Measurements from ENCODE around the gene PIGR.

PIGR gene

DNA sequence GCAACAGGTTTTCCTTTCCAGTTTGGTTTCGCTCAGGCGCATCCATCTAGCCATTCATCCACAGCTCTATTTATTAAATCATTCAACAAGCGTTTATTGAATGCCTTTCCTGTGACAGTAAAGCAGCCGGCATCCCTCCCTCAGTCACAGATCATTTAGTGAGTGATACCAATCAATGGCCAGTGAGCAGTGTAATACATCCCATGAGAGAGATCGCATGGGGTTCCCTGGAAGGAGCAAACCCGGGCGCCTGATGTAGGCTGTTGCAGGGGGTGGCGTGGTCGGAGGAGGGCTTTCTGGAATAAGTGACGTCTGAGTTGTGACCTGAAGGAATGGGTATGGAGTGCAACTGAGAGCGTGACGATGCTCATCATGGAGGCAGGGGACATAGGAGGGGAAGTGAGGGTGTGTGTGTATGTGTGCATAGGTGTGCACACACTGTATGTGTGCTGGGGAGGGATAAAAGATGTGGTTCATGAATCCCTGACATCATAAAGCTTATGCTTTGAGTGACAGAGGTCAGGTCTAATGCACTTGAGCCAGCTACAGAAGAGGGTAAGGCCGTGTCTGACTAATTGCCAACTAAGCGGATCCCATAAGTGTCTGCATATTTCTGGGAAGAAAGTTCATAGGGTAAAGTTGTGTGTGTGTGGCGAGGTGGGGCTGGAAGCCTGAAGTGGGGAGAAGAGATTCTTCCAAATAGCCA lies 31.1 kb downstream of the PIGR start (continued):
- TF ChIP-seq, protein P1, sequence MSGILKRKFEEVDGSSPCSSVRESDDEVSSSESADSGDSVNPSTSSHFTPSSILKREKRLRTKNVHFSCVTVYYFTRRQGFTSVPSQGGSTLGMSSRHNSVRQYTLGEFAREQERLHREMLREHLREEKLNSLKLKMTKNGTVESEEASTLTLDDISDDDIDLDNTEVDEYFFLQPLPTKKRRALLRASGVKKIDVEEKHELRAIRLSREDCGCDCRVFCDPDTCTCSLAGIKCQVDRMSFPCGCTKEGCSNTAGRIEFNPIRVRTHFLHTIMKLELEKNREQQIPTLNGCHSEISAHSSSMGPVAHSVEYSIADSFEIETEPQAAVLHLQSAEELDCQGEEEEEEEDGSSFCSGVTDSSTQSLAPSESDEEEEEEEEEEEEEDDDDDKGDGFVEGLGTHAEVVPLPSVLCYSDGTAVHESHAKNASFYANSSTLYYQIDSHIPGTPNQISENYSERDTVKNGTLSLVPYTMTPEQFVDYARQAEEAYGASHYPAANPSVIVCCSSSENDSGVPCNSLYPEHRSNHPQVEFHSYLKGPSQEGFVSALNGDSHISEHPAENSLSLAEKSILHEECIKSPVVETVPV (CRISPR knock-in tag; IDR thresholded peaks at IDR 0.05), result no peak
- TF ChIP-seq PPARA (CRISPR knock-in tag; IDR thresholded peaks at IDR 0.05; ENCODE audit: borderline replicate concordance) (no peak), RARB (CRISPR knock-in tag; IDR thresholded peaks at IDR 0.05) (no peak), CREB5 (CRISPR knock-in tag; IDR thresholded peaks at IDR 0.05; ENCODE audit: low read depth) (no peak), ESRRG (CRISPR knock-in tag; IDR thresholded peaks at IDR 0.05) (no peak), CSDC2 (CRISPR knock-in tag; IDR thresholded peaks at IDR 0.05) (no peak), ZFP3 (CRISPR knock-in tag; IDR thresholded peaks at IDR 0.05) (no peak), ARNTL (CRISPR knock-in tag; IDR thresholded peaks at IDR 0.05; ENCODE audit: borderline replicate concordance, low read depth) (no peak)
- TF ChIP-seq, protein P2, sequence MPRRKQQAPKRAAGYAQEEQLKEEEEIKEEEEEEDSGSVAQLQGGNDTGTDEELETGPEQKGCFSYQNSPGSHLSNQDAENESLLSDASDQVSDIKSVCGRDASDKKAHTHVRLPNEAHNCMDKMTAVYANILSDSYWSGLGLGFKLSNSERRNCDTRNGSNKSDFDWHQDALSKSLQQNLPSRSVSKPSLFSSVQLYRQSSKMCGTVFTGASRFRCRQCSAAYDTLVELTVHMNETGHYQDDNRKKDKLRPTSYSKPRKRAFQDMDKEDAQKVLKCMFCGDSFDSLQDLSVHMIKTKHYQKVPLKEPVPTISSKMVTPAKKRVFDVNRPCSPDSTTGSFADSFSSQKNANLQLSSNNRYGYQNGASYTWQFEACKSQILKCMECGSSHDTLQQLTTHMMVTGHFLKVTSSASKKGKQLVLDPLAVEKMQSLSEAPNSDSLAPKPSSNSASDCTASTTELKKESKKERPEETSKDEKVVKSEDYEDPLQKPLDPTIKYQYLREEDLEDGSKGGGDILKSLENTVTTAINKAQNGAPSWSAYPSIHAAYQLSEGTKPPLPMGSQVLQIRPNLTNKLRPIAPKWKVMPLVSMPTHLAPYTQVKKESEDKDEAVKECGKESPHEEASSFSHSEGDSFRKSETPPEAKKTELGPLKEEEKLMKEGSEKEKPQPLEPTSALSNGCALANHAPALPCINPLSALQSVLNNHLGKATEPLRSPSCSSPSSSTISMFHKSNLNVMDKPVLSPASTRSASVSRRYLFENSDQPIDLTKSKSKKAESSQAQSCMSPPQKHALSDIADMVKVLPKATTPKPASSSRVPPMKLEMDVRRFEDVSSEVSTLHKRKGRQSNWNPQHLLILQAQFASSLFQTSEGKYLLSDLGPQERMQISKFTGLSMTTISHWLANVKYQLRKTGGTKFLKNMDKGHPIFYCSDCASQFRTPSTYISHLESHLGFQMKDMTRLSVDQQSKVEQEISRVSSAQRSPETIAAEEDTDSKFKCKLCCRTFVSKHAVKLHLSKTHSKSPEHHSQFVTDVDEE (CRISPR knock-in tag; IDR thresholded peaks at IDR 0.05), result no peak

DNA sequence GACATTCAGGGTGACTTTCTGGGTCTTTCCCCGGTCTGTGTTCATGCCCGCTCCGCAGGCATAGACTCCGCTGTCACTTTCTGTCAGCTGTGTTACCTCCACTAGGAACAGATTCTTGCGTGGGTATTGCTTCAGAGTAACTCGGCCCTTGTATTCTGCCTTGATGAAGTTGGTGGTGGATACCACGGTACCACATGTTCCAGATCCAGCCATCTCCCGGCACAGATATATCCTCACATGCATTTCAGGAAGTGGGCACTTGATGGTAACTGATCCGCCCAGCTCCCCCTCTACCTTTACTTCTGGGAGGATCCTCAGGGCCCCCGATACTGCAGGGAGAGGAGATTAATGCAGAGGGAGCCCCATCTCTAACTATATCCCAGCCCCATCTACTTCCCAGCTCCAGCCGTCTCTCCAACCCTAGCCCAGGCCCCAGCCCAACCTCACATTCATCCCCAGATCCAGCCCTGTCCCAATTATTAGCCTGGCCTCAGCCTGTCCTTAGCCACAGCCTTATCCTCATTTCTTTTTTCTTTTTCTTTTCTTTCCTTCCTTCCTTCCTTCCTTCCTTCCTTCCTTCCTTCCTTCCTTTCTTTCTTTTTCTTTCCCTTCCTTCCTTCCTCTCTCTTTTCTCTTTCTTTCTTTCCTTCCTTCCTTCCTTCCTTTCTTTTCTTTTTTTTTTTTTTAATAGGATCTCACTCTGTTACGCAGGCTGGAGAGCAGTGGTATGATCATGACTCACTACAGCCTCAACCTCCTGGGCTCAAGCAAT lies 32.3 kb downstream of the PIGR start:
- ATAC-seq, result no peak
- TF ChIP-seq CREB5 (CRISPR knock-in tag; IDR thresholded peaks at IDR 0.05; ENCODE audit: low read depth) (no peak), ZC3H10 (CRISPR knock-in tag; IDR thresholded peaks at IDR 0.05) (no peak), ZNF565 (CRISPR knock-in tag; conservative IDR thresholded peaks at IDR 0.05; ENCODE audit: low read depth) (no peak), RARB (CRISPR knock-in tag; IDR thresholded peaks at IDR 0.05) (no peak), OSR1 (CRISPR knock-in tag; IDR thresholded peaks at IDR 0.05) (no peak), ESRRG (CRISPR knock-in tag; IDR thresholded peaks at IDR 0.05) (no peak)

DNA sequence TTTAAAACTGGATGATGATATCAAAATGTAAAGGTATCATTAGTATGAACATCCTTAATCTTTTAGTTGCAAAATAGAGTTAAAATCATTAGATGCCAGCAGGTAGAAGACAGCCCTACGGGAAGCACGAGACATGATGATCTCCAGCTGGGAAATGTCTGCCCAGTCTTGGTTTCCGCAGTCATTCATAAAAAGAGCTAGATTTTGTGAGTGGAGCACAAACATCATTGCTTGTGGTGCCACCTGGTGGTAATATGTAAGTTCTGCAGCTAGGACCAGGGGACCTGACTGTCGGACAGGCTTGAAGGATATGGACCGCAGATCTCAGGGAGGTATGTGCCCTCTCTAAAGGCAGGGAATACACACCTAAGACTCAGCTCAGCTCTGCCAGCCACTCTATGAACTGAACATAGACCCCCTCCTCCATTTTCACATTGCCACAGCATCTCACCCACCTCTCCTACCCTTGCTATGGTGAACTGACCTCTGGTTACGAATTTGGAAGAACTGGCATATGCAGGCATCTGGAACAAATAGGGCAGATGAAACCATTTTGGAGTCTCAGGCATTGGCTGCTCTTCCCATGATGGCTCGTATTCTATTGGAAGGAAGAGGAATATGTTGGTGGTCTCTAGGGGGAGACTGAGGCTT lies 33.7 kb downstream of the PIGR start:
- ATAC-seq, result peak; percentile 81
- TF ChIP-seq ZFP3 (CRISPR knock-in tag; IDR thresholded peaks at IDR 0.05) (no peak), ESRRG (CRISPR knock-in tag; IDR thresholded peaks at IDR 0.05) (no peak), OSR1 (CRISPR knock-in tag; IDR thresholded peaks at IDR 0.05) (no peak), CREB5 (CRISPR knock-in tag; IDR thresholded peaks at IDR 0.05; ENCODE audit: low read depth) (no peak), TOX (CRISPR knock-in tag; IDR thresholded peaks at IDR 0.05; ENCODE audit: borderline replicate concordance) (no peak), ISL1 (CRISPR knock-in tag; IDR thresholded peaks at IDR 0.05) (no peak)
- TF ChIP-seq, protein P1 (CRISPR knock-in tag; IDR thresholded peaks at IDR 0.05), result no peak

All from SK-N-SH treated with all-trans-retinoic acid at 6 μM for 48 hours (cell line).